ENCODE results near the gene EDAR. TPM values are rescaled to one million over a fixed set of nuclear protein-coding genes. Genes with fewer than 3 reads are reported as not detected.

EDAR gene
- total and polyA plus RNA-seq, 2 of the 8 experiments (the other 6 are each of a cell fraction or from before 2014, with no cell fraction given), result not detected

GRCh38 chr2:108933691-108934117, 55.3 kb downstream of the EDAR start:
- H2AK5ac ChIP-seq (ENCODE audit: low read depth, low read length), result no peak overlapping the region
- H3K79me2 ChIP-seq (ENCODE audit: control insufficient read depth in 1 of 2, insufficient read depth in 2 of 2, low read length in 2 of 2), result no peaks in the 10 kb centered on the region
- no peaks in the 10 kb centered on the region for H4K20me1 ChIP-seq (replicated peaks in 1 of 2; ENCODE audit: control insufficient read depth in 1 of 2, insufficient read depth in 2 of 2, low read length in 2 of 2)
- H2BK20ac ChIP-seq (ENCODE audit: low read length), result no peak overlapping the region
- ChIA-PET CTCF (ENCODE audit: partially characterized antibody) (interaction anchor here (1.6 kb wide), 1 partner anchor 51 kb away, joined by 4 read pairs; no protein-coding TSS in a partner anchor), POLR2A (ENCODE audit: partially characterized antibody) (no interaction called here)
- no peak overlapping the region for H4K5ac ChIP-seq (ENCODE audit: insufficient read length, low read depth, low read length)
- H4K91ac ChIP-seq (replicated peaks; ENCODE audit: insufficient read length, low read length), result no peak overlapping the region
- H3K23me2 ChIP-seq (ENCODE audit: low read depth, low read length), result peaks cover 4% of the 10 kb centered on the region; the same call in 1 of the 2 replicates
- H3K27me3 ChIP-seq (replicated peaks in 1 of 4; ENCODE audit: control insufficient read depth in 3 of 4, extremely low read depth in 1 of 4, insufficient read depth in 3 of 4, low read length in 3 of 4), result no peaks in the 10 kb centered on the region
- H3K36me3 ChIP-seq (ENCODE audit: control insufficient read depth in 2 of 4, insufficient read depth in 4 of 4, low read length in 3 of 4), result no peaks in the 10 kb centered on the region
- no peak overlapping the region for H2BK12ac ChIP-seq (ENCODE audit: low read depth, low read length)
- H3K4ac ChIP-seq (replicated peaks; ENCODE audit: insufficient read length, low read depth, low read length), result no peak overlapping the region
- no peak overlapping the region for H3K18ac ChIP-seq (ENCODE audit: extremely low read depth, low read length)
- no peak overlapping the region; the same call in 1 of the 2 replicates for H2AFZ ChIP-seq (ENCODE audit: low read length)
- no peak overlapping the region for H3K9ac ChIP-seq (replicated peaks in 1 of 4; ENCODE audit: extremely low read depth in 1 of 4, low read depth in 3 of 4, low read length in 3 of 4)
- H3K27ac ChIP-seq (ENCODE audit: low read depth, low read length), result no peak overlapping the region
- H2BK120ac ChIP-seq (replicated peaks; ENCODE audit: low read depth, low read length), result no peak overlapping the region
- H3K56ac ChIP-seq (replicated peaks; ENCODE audit: insufficient read length, low read depth, low read length), result no peak overlapping the region
- peaks cover 4 to 15% (median 11%) of the 10 kb centered on the region in 4 experiments for H3K4me1 ChIP-seq (replicated peaks in 1 of 4; ENCODE audit: control insufficient read depth in 3 of 4, insufficient read depth in 4 of 4, low read length in 3 of 4)
- H3K4me2 ChIP-seq (ENCODE audit: insufficient read depth in 1 of 2, low read depth in 2 of 2, low read length in 2 of 2), result no peak overlapping the region
- no peak overlapping the region for H3K4me3 ChIP-seq (ENCODE audit: extremely low read depth in 1 of 4, insufficient read depth in 2 of 4, low read depth in 3 of 4, low read length in 4 of 4)
- H3K14ac ChIP-seq (ENCODE audit: insufficient read length), result no peak overlapping the region
- DNase-seq (ENCODE audit: low read depth in 1 of 2, low spot score in 2 of 2) (no peak), FAIRE-seq (no peak)
- no peak overlapping the region for H2BK5ac ChIP-seq (ENCODE audit: low read depth, low read length)
- H3K79me1 ChIP-seq (ENCODE audit: low read depth, low read length), result no peaks in the 10 kb centered on the region
- WGBS, 2 experiments (ENCODE audit: extremely low coverage in 1 of 2, insufficient coverage in 1 of 2, insufficient read length in 1 of 2, insufficient replicate concordance in 2 of 2, low coverage in 1 of 2, low lambda C conversion rate in 2 of 2, missing lambda C conversion rate in 1 of 2), result 75% methylated on average over 10 of the region's 11 CpGs; no CpG with 5 or more reads in 1 of the 2 experiments
- H2BK15ac ChIP-seq (ENCODE audit: low read length), result no peak overlapping the region
- no peaks in the 10 kb centered on the region for H3K9me3 ChIP-seq (ENCODE audit: insufficient read depth in 2 of 2, low read depth in 1 of 2, low read length in 1 of 2)
- H4K8ac ChIP-seq (ENCODE audit: extremely low read depth, insufficient read depth, low read length), result no peak overlapping the region
- no peak overlapping the region for H3K23ac ChIP-seq (ENCODE audit: insufficient read length)
- TF ChIP-seq EP300 (IDR thresholded peaks at IDR 0.05; ENCODE audit: borderline replicate concordance in 1 of 2, low read depth in 2 of 2, low read length in 2 of 2) (no peak), GTF2F1 (IDR thresholded peaks at IDR 0.05; ENCODE audit: borderline replicate concordance, low read depth, low read length) (no peak), ASH2L (IDR thresholded peaks at IDR 0.05; ENCODE audit: low read length) (no peak)

Measured in H1 (cell line).